Measurements from ENCODE around the gene SGK1.
"Not testable (repeated sequence)": the region's sequence is repeated elsewhere in the genome, so short reads cannot be mapped to it uniquely, and the experiment has no call there.

- not testable (repeated sequence) for TF ChIP-seq CTCF (IDR thresholded peaks at IDR 0.05); ZNF138 (CRISPR knock-in tag; conservative IDR thresholded peaks at IDR 0.05); MAX (CRISPR knock-in tag; IDR thresholded peaks at IDR 0.05); ZSCAN18 (CRISPR knock-in tag; IDR thresholded peaks at IDR 0.05); CREB1 (CRISPR knock-in tag; IDR thresholded peaks at IDR 0.05); MXD4 (CRISPR knock-in tag; IDR thresholded peaks at IDR 0.05; ENCODE audit: borderline replicate concordance); CBFB (CRISPR knock-in tag; IDR thresholded peaks at IDR 0.05; ENCODE audit: low read depth); ATF6 (CRISPR knock-in tag; IDR thresholded peaks at IDR 0.05); FOXP1 (CRISPR knock-in tag; IDR thresholded peaks at IDR 0.05; ENCODE audit: borderline replicate concordance)
Observed at GRCh38 chr6:134192609-134193008, 125.3 kb downstream of the SGK1 start.
